HG03439 (cell line): ENCODE data around the gene SHMT1.
"Not testable (repeated sequence)": the region's sequence is repeated elsewhere in the genome, so short reads cannot be mapped to it uniquely, and the experiment has no call there.

ENCODE experiments used
- ATAC-seq: cut with Tn5 transposase; IDR thresholded peaks from one replicate; pipeline ENCODE4 v1.9.1; 2021; ENCODE audit warnings: mild to moderate bottlenecking, moderate library complexity; ENCODE audit not compliant: unreplicated experiment

SHMT1 gene

DNA sequence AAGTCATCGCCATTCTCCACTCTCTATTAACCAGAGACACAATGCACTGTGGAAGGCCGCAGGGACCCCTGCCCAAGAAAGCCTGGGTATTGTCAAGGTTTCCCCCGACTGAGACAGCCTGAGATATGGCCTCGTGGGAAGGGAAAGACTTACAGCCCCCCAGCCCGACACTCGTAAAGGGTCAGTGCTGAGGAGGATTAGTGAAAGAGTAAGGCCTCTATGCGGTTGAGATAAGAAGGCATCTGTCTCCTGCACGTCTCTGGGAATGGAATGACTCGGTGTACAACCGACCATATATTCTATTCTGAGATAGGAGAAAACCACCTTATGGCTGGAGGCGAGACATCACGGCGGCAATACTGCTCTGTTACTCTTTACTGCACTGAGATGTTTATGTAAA, 60.1 kb downstream of the SHMT1 start:
- ATAC-seq, result not testable (repeated sequence)

DNA sequence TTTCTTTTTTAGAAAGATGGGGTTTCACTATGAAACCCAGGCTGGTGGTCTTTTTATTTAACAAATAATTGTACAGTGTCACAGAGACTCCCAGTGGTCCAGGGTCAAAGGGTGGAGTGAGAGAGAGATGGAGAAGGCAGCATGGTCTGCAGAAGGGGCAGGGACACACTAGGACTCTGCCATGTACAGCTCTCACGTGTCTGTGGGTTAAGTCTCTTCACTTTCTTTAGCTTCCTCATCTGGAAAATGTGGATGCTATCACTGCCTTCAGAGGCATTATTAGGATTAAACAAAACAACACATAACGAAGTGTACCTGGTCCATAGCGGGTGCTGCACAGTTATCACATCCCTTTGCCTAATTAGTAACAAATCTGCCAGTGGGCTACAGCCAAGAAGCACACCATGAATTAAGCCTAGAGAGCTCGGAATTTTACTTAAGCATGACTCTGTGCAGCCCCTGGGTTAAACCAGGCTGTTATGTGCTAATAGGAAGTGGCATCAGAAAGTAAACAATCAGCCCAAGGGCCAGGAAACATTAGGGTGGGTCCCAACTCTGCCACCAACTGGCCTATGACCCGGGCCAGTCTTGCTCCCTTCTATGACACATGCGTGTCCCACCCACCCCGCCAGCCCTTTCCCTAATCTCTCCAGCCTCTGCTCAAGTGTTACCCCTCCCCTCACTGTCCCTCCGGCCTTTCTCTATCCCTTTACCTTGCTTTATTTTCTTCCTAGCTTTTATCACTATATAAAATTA, 62.4 kb downstream of the SHMT1 start:
- ATAC-seq, result no peak

DNA sequence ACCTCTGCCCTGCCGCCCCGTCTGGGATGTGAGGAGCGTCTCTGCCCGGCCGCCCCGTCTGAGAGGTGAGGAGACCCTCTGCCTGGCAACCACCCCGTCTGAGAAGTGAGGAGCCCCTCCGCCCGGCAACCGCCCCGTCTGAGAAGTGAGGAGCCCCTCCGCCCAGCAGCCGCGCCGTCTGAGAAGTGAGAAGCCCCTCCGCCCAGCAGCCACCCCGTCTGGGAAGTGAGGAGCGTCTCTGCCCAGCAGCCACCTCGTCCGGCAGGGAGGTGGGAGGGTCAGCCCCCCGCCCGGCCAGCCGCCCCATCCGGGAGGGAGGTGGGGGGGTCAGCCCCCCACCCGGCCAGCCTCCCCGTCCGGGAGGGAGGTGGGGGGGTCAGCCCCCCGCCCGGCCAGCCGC, 65.3 kb downstream of the SHMT1 start:
- ATAC-seq, result not testable (repeated sequence)

DNA sequence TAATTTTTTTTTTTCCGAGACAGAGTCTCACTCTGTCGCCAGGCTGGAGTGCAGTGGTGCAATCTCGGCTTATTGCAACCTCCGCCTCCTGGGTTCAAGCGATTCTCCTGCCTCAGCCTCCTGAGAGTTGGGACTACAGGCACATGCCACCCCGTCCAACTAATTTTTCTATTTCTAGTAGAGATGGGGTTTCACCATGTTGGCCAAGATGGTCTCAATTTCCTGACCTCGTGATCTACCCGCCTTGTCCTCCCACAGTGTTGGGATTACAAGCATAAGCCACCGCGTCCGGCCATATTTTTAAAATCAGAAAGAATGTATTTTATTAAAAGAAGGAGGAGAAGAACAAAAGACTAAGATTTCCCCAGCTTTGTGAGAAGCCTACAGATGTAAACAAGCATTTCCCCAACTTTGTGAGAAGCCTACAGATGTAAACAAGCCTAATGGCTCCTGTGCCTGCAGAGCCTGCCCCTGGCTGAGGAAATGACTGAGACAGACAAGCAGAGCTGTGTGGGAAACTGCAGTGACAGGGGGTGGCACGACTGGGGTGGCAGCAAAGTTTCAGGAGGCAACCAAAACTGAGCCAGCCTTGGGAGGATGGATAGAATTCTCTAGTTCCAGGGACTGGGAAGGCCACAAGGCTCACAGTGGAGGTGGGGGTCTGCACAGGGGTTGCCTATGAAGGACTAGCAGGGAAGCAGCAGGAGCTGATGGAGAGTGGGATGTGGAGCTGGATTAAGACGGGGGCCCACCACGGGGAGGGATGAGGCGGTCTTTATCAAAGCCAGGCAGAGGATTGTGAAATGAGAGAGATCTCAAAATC, 71.4 kb downstream of the SHMT1 start:
- ATAC-seq, result no peak

DNA sequence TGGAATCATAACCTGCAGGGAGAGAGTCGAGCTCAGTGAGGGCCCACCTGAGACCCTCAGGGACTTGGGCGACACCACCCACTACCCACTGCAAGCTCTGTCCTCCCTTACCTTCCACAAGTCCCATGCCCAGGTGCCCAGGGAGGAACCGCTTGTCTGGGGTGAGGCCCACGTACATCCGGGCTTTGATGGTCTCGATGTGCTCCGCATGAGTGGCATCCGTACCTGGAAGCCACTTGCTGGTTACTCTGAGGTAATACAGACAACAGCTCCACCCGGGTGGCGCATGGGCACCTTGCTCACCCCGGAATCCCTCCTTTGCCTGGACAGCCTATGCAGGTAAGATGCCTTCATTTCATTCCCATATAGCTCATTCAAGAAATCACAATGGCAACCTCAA, 78.1 kb downstream of the SHMT1 start:
- no peak for ATAC-seq

DNA sequence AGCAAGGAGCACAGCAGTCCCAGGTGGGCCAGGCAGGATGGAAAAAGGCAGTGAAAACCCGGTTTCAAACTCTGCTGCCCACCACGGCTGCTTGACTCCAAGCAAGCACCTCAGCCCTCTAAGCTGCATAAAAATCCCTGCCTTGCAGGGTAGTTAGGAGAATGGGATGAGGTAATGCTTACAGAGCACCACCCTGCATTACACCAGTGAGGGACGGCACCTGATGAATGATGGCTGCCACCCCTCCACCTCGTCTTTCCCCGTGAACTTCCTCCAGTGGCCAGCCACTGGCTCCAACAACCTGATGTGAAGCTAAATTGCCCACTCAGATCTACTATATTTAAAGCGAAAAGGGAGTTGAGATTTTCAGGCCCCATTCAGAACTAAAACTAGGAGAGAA, 81.6 kb downstream of the SHMT1 start:
- ATAC-seq, result no peak

DNA sequence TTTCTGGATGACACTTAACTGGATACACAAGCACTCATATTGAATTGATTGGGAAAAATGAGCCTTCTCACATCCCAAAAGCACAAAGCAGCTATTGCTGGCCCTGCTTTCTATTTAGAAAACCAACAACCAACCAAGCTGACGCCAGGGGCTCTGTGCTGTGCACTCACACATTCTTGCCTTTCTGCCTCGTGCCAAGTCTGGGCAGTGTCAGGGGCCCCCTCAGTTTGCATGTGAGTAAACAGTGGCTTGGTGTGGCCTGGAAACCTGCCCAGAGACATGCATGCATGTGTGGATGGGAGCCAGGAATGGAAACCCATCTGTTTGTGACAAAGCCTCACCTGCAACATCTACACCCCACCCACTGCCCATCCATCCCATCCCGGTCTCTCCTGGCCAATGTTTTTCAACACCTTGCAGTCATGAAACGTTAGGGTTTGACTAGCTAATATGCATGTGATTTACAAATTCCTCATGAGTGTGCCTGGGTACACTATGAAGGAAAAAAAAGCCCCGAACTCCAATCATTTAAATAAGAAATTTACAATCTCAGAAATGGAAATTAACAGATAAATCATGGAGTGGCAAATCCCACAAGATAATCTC, 82.5 kb downstream of the SHMT1 start:
- no peak for ATAC-seq

DNA sequence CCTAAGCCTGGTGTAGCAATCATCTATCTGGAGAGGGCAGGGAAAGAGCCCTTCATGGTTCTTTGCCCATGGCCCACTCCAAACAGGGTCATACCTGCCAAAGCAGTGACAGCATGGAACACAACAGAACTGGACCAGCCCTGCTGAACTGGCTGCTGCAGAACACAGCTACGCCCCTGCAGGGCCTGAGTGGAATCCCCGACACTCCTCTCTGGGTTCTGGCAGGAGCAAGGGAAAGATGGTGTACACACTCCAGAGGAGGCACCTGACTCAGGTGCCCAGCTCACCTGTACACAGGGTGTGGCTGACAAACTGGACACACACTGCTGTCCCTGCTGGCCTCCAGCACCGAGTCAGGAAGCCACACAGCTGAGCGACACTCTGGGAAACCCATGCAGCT, 83.1 kb downstream of the SHMT1 start:
- no peak for ATAC-seq

DNA sequence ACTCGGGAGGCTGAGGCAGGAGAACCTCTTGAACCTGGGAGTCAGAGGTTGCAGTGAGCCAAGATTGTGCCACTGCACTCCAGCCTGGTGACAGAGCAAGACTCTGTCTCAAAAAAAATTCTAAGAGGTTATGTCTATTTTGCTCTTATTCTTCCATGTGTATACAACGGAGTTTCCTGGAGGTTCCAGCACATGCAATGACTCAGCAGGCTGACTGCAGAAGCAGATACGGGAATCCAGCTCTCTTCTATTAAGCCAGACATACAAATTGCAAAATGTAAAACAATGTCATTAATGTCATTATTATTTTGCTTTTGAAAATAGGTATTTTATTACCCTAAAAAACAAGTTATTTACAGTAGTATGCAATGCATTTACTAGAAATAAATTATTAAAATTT, 84.5 kb downstream of the SHMT1 start:
- ATAC-seq, result no peak
